H1 (cell line): ENCODE results near the gene ETFDH. TPM values are rescaled to one million over a fixed set of nuclear protein-coding genes. Genes with fewer than 3 reads are reported as not detected.

Experiments used
- CTCF ChIA-PET: fragments of 300-600 bp; sonication (Branson Sonifier 250); formaldehyde crosslinking; loops from one replicate; lab custom pipeline; 2021; ENCODE audit not compliant: partially characterized antibody; lab: Charles Lee
- POLR2A ChIA-PET: fragments of 300-600 bp; sonication (Branson Sonifier 250); formaldehyde crosslinking; loops from one replicate; lab custom pipeline; 2021; ENCODE audit warnings: inconsistent platforms; ENCODE audit not compliant: partially characterized antibody; lab: Charles Lee
- DNase-seq, 2 experiments: peaks; one replicate each; pipeline versions ENCODE4 v3.0.0 to v3.0.0-alpha.2; 2010 to 2022; ENCODE audit warnings: low spot score in 2 of 2, low read depth in 1 of 2, mixed read lengths in 1 of 2
- FAIRE-seq: peaks from 2 replicates; lab custom pipeline; 2011; peaks lifted over from hg19 to GRCh38; lab: Jason Lieb, UNC
- H2AFZ ChIP-seq: 2 replicates; pipeline ENCODE4 v1.8.1; 2012; ENCODE audit warnings: low read length, inconsistent platforms
- H2AK5ac ChIP-seq: 2 replicates; pipeline ENCODE4 v1.6.1; 2013; ENCODE audit warnings: low read depth, low read length
- H2BK120ac ChIP-seq: replicated peaks from 2 replicates; pipeline ENCODE3; 2013; ENCODE audit warnings: low read depth, low read length, inconsistent platforms
- H2BK12ac ChIP-seq: 2 replicates; pipeline ENCODE4 v1.6.1; 2013; ENCODE audit warnings: low read depth, low read length
- H2BK15ac ChIP-seq: 2 replicates; pipeline ENCODE4 v1.6.1; 2013; ENCODE audit warnings: low read length
- H2BK20ac ChIP-seq: 2 replicates; pipeline ENCODE4 v1.6.1; 2013; ENCODE audit warnings: low read length
- H2BK5ac ChIP-seq: 2 replicates; pipeline ENCODE4 v1.6.1; 2013; ENCODE audit warnings: low read depth, low read length
- H3K14ac ChIP-seq: 2 replicates; pipeline ENCODE4 v1.6.1; 2013; ENCODE audit warnings: inconsistent platforms; ENCODE audit not compliant: insufficient read length
- H3K18ac ChIP-seq: 2 replicates; pipeline ENCODE4 v1.6.1; 2013; ENCODE audit warnings: low read length; ENCODE audit errors: extremely low read depth
- H3K23ac ChIP-seq: 2 replicates; pipeline ENCODE4 v1.6.1; 2013; ENCODE audit warnings: inconsistent platforms; ENCODE audit not compliant: insufficient read length
- H3K23me2 ChIP-seq: 2 replicates; pipeline ENCODE4 v1.6.1; 2013; ENCODE audit warnings: low read depth, low read length
- H3K27ac ChIP-seq: 2 replicates; pipeline ENCODE4 v1.6.1; 2011; ENCODE audit warnings: low read depth, low read length, inconsistent platforms
- H3K27me3 ChIP-seq, 4 experiments: replicated peaks in 1 of 4; 1 replicate in 1 of 4; 2 replicates in 3 of 4; pipeline versions ENCODE4 v1.6.1 to v1.8.1; 2011 to 2013; ENCODE audit warnings: low read length in 3 of 4, mild to moderate bottlenecking in 3 of 4, inconsistent platforms in 2 of 4, mixed read lengths in 2 of 4, moderate library complexity in 1 of 4; ENCODE audit not compliant: control insufficient read depth in 3 of 4, insufficient read depth in 3 of 4; ENCODE audit errors: extremely low read depth in 1 of 4
- H3K36me3 ChIP-seq, 4 experiments: 2 replicates each; pipeline versions ENCODE4 v1.6.1 to v1.8.1; 2011 to 2013; ENCODE audit warnings: mild to moderate bottlenecking in 4 of 4, low read length in 3 of 4, moderate library complexity in 2 of 4, control low read depth in 1 of 4, inconsistent platforms in 1 of 4; ENCODE audit not compliant: insufficient read depth in 4 of 4, control insufficient read depth in 2 of 4
- H3K4ac ChIP-seq: replicated peaks from 2 replicates; pipeline ENCODE3; 2013; ENCODE audit warnings: low read length, low read depth, mixed read lengths, inconsistent platforms; ENCODE audit not compliant: insufficient read length
- H3K4me1 ChIP-seq, 4 experiments: replicated peaks in 1 of 4; 1 replicate in 1 of 4; 2 replicates in 3 of 4; pipeline versions ENCODE4 v1.6.1 to v1.8.1; 2011 to 2013; ENCODE audit warnings: low read length in 3 of 4, inconsistent platforms in 2 of 4, mixed read lengths in 1 of 4; ENCODE audit not compliant: insufficient read depth in 4 of 4, control insufficient read depth in 3 of 4
- H3K4me2 ChIP-seq, 2 experiments: 2 replicates each; pipeline versions ENCODE4 v1.6.1 to v1.8.1; 2011 to 2013; ENCODE audit warnings: low read depth in 2 of 2, low read length in 2 of 2, control low read depth in 1 of 2, inconsistent platforms in 1 of 2, mild to moderate bottlenecking in 1 of 2; ENCODE audit not compliant: insufficient read depth in 1 of 2
- H3K4me3 ChIP-seq, 4 experiments: fragments of 200-600, 300-600 bp in 1 of 4; sonication (generic), shearing (Covaris generic), sonication (Bioruptor Twin) in 1 of 4; 2 replicates each; pipeline versions ENCODE4 v1.5.1 to v1.8.1; 2011 to 2016; ENCODE audit warnings: low read length in 4 of 4, low read depth in 3 of 4, control low read depth in 2 of 4, inconsistent platforms in 2 of 4, mild to moderate bottlenecking in 2 of 4, mixed read lengths in 1 of 4, moderate library complexity in 1 of 4; ENCODE audit not compliant: insufficient read depth in 2 of 4; ENCODE audit errors: extremely low read depth in 1 of 4
- H3K56ac ChIP-seq: replicated peaks from 2 replicates; pipeline ENCODE3; 2013; ENCODE audit warnings: low read depth, mild to moderate bottlenecking, mixed read lengths, low read length, inconsistent platforms; ENCODE audit not compliant: insufficient read length
- H3K79me1 ChIP-seq: 2 replicates; pipeline ENCODE4 v1.6.1; 2013; ENCODE audit warnings: low read depth, low read length, control low read depth
- H3K79me2 ChIP-seq, 2 experiments: 2 replicates each; pipeline versions ENCODE4 v1.6.1 to v1.8.1; 2012 to 2013; ENCODE audit warnings: low read length in 2 of 2, mild to moderate bottlenecking in 2 of 2, inconsistent platforms in 1 of 2; ENCODE audit not compliant: insufficient read depth in 2 of 2, control insufficient read depth in 1 of 2
- H3K9ac ChIP-seq, 4 experiments: replicated peaks in 1 of 4; 1 replicate in 1 of 4; 2 replicates in 3 of 4; pipeline versions ENCODE4 v1.6.1 to v1.8.1; 2011 to 2013; ENCODE audit warnings: low read depth in 3 of 4, low read length in 3 of 4, control low read depth in 2 of 4, mild to moderate bottlenecking in 2 of 4, moderate library complexity in 2 of 4, inconsistent platforms in 1 of 4; ENCODE audit errors: extremely low read depth in 1 of 4
- H3K9me3 ChIP-seq, 2 experiments: 2 replicates each; pipeline versions ENCODE4 v1.6.1 to v1.8.1; 2012 to 2013; ENCODE audit warnings: mild to moderate bottlenecking in 2 of 2, moderate library complexity in 2 of 2, control low read depth in 1 of 2, inconsistent platforms in 1 of 2, low read depth in 1 of 2, low read length in 1 of 2, mixed read lengths in 1 of 2; ENCODE audit not compliant: insufficient read depth in 2 of 2
- H4K20me1 ChIP-seq, 2 experiments: replicated peaks in 1 of 2; 2 replicates each; pipeline versions ENCODE3 to v1.8.1; 2011 to 2013; ENCODE audit warnings: inconsistent platforms in 2 of 2, low read length in 2 of 2, mild to moderate bottlenecking in 1 of 2; ENCODE audit not compliant: insufficient read depth in 2 of 2, control insufficient read depth in 1 of 2
- H4K5ac ChIP-seq: 2 replicates; pipeline ENCODE4 v1.6.1; 2013; ENCODE audit warnings: low read length, low read depth, mixed read lengths, inconsistent platforms; ENCODE audit not compliant: insufficient read length
- H4K8ac ChIP-seq: 2 replicates; pipeline ENCODE4 v1.8.0; 2013; ENCODE audit warnings: mild to moderate bottlenecking, moderate library complexity, low read length, inconsistent platforms; ENCODE audit not compliant: insufficient read depth; ENCODE audit errors: extremely low read depth
- H4K91ac ChIP-seq: replicated peaks from 2 replicates; pipeline ENCODE3; 2013; ENCODE audit warnings: low read length, mixed read lengths, inconsistent platforms; ENCODE audit not compliant: insufficient read length
- ASH2L ChIP-seq: fragments of 200-600, 300-600 bp; sonication (generic); IDR thresholded peaks from one replicate; pipeline ENCODE4 v1.7.1; 2017; ENCODE audit warnings: low read length
- CHD2 ChIP-seq: IDR thresholded peaks from 2 replicates; pipeline ENCODE4 v1.6.1; 2012; ENCODE audit warnings: low read length, improper control_type of control experiment
- CREB1 ChIP-seq: IDR thresholded peaks from 2 replicates; pipeline ENCODE4 v1.6.1; 2012; ENCODE audit warnings: inconsistent platforms
- EZH2 ChIP-seq: fragments of 200-600 bp; sonication (generic); IDR thresholded peaks from 2 replicates; pipeline ENCODE4 v1.7.1; 2012; ENCODE audit warnings: low read depth, mild to moderate bottlenecking, moderate library complexity, low read length, inconsistent platforms; ENCODE audit not compliant: severe bottlenecking
- FOSL1 ChIP-seq: IDR thresholded peaks from 2 replicates; pipeline ENCODE4 v1.6.1; 2011; ENCODE audit warnings: mild to moderate bottlenecking, low read depth, low read length, moderate library complexity; ENCODE audit not compliant: insufficient read depth
- HDAC6 ChIP-seq: IDR thresholded peaks from one replicate; pipeline ENCODE4 v1.7.1; 2012; ENCODE audit warnings: low read depth, mild to moderate bottlenecking, inconsistent platforms, low read length, moderate library complexity
- JUND ChIP-seq: IDR thresholded peaks from 2 replicates; pipeline ENCODE4 v1.6.1; 2011; ENCODE audit warnings: mild to moderate bottlenecking, improper control_type of control experiment, low read length
- MAFK ChIP-seq: IDR thresholded peaks from 2 replicates; pipeline ENCODE4 v1.6.1; 2012; ENCODE audit warnings: low read depth, mild to moderate bottlenecking, improper control_type of control experiment, low read length
- POLR2A ChIP-seq, 2 experiments: IDR thresholded peaks; 1 replicate in 1 of 2; 2 replicates in 1 of 2; pipeline ENCODE4 v1.6.1; 2011; ENCODE audit warnings: low read depth in 2 of 2, low read length in 2 of 2, mild to moderate bottlenecking in 2 of 2; ENCODE audit errors: control extremely low read depth in 1 of 2
- RNF2 ChIP-seq: fragments of 200-900, 300-1000 bp; sonication (generic); IDR thresholded peaks from 2 replicates; pipeline ENCODE4 v1.7.1; 2016; ENCODE audit warnings: borderline replicate concordance, low read depth, mild to moderate bottlenecking, antibody characterized with exemption, low read length; ENCODE audit not compliant: poor library complexity, severe bottlenecking; ENCODE audit errors: missing control alignments
- SIRT6 ChIP-seq: IDR thresholded peaks from one replicate; pipeline ENCODE4 v1.7.1; 2012; ENCODE audit warnings: low read length, inconsistent platforms
- SP4 ChIP-seq: IDR thresholded peaks from 2 replicates; pipeline ENCODE4 v1.6.1; 2012; ENCODE audit warnings: low read length, inconsistent platforms
- TBP ChIP-seq: IDR thresholded peaks from 2 replicates; pipeline ENCODE4 v1.6.1; 2011; ENCODE audit warnings: low read depth, low read length, improper control_type of control experiment
- TCF12 ChIP-seq: IDR thresholded peaks from 2 replicates; pipeline ENCODE4 v1.6.1; 2011; ENCODE audit warnings: low read depth, mild to moderate bottlenecking, low read length
- WGBS, 2 experiments: shearing (Covaris generic) in 1 of 2; methylation state at CpG; one replicate each; pipeline versions ENCODE4 v1.1.6 to v1.1.7; 2013 to 2015; ENCODE audit warnings: low lambda C conversion rate in 2 of 2, mixed read lengths in 2 of 2, inconsistent platforms in 1 of 2, low coverage in 1 of 2, missing lambda C conversion rate in 1 of 2; ENCODE audit not compliant: insufficient replicate concordance in 2 of 2, insufficient coverage in 1 of 2, insufficient read length in 1 of 2; ENCODE audit errors: extremely low coverage in 1 of 2, missing lambda C conversion rate in 1 of 2; 5-methylcytosine and 5-hydroxymethylcytosine counted together
- polyA plus RNA-seq, 7 experiments: library from polyadenylated mRNA; depleted of rRNA in 3 of 7; stranded (reverse) in 5 of 7; unstranded in 2 of 7; fragments of >200 nt in 5 of 7; fragments of 200-250 nt in 2 of 7; gene quantifications; 1 replicate in 5 of 7; 2 replicates in 1 of 7; 4 replicates in 1 of 7; pipeline versions ENCODE4 v1.2.1 to v1.2.3, GENCODE V29; 2011 to 2013; ENCODE audit warnings: missing spikeins in 2 of 7, mixed read lengths in 2 of 7
- total RNA-seq: library from RNA; stranded (reverse); fragmentation: NEBNext Ultra II Directional; extraction: Animal tissue kit (Norgen Biotek cat#: 25700); gene quantifications from 2 replicates; pipeline ENCODE4 v1.2.1, GENCODE V29; 2021

The ETFDH gene
- total and polyA plus RNA-seq, 2 of the 8 experiments (the other 6 are each of a cell fraction or from before 2014, with no cell fraction given) = 11.3 to 15.7 TPM

DNA sequence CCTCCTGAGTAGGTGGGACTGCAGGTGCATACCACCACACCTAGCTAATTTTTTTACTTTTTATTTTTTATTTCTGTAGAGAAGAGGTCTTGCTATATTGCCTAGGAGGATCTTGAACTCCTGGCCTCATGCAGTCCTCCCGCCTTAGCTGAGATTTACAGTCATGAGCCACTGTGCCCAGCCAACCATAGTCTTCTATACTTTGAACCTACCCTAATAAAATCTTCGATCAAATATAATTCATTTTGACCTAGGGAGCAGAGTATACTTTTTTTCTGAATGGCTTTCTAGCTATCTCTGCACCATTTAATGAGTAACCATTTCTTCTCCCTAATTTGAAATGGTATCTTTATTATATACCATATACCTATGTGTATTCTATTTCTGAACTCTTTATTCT is 6.7 kb downstream of the ETFDH start:
- H3K27ac ChIP-seq = no peak overlapping the region
- H3K4me1 ChIP-seq = 0 out of 7 replicates have a peak, but pooled peaks cover 0 to 4% (median 0%) of the 10 kb centered on the region in 4 experiments
- 85% methylated on average over 2 of the region's 2 CpGs; no CpG with 5 or more reads in 1 of the 2 experiments for WGBS, 2 experiments
- DNase-seq (no peak), FAIRE-seq (no peak)
- no peaks in the 10 kb centered on the region for H3K36me3 ChIP-seq
- no peak overlapping the region for H4K91ac ChIP-seq
- no peak overlapping the region for H3K4me3 ChIP-seq
- no peak overlapping the region for H3K18ac ChIP-seq
- no peak overlapping the region for H2BK15ac ChIP-seq
- no peaks in the 10 kb centered on the region for H3K23me2 ChIP-seq
- H3K4me2 ChIP-seq = no peak overlapping the region
- H2BK120ac ChIP-seq = no peak overlapping the region
- CTCF ChIA-PET = interaction anchor here (0.7 to 1.5 kb wide), 2 partner anchors 10 to 11 kb away, joined by 4 to 8 read pairs; no protein-coding TSS in a partner anchor
- H4K8ac ChIP-seq = no peak overlapping the region
- no peak overlapping the region for H3K23ac ChIP-seq
- no peak overlapping the region for H2AK5ac ChIP-seq
- TF ChIP-seq CHD2 (no peak), SIRT6 (no peak), RNF2 (no peak), FOSL1 (no peak), TCF12 (no peak), EZH2 (no peak), HDAC6 (no peak), MAFK (no peak), SP4 (no peak), JUND (no peak), CREB1 (no peak), POLR2A (IDR thresholded peaks at IDR 0.05; ENCODE audit: control extremely low read depth in 1 of 2, low read depth in 2 of 2, low read length in 2 of 2) (no peak), ASH2L (no peak), TBP (no peak)
- H3K9ac ChIP-seq = no peak overlapping the region
- H3K79me1 ChIP-seq = no peaks in the 10 kb centered on the region
- no peaks in the 10 kb centered on the region for H3K9me3 ChIP-seq
- POLR2A ChIA-PET = interaction anchor here (0.8 kb wide), 1 partner anchor 14 kb away, joined by 3 read pairs; no protein-coding TSS in a partner anchor
- H2BK20ac ChIP-seq = no peak overlapping the region
- H3K14ac ChIP-seq = no peak overlapping the region
- H3K4ac ChIP-seq = no peak overlapping the region
- H3K56ac ChIP-seq = no peak overlapping the region
- no peak overlapping the region for H2AFZ ChIP-seq
- H3K27me3 ChIP-seq = no peaks in the 10 kb centered on the region
- no peak overlapping the region for H2BK12ac ChIP-seq
- H3K79me2 ChIP-seq = no peaks in the 10 kb centered on the region
- H4K5ac ChIP-seq = no peak overlapping the region
- no peak overlapping the region for H2BK5ac ChIP-seq
- H4K20me1 ChIP-seq = peaks cover 0 to 1% of the 10 kb centered on the region in 2 experiments
